ENCODE data around the gene SIK3. TPM values are rescaled to one million over a fixed set of nuclear protein-coding genes. Genes with fewer than 3 reads are reported as not detected.
"Not testable (repeated sequence)": the region's sequence is repeated elsewhere in the genome, so short reads cannot be mapped to it uniquely, and the experiment has no call there.

The SIK3 gene
- 14.7 and 15.1 TPM in 2 replicates for total RNA-seq

- DNase-seq (ENCODE audit: extremely low read depth, low read depth, low spot score), result peak; percentile 80
These were observed at the start of gene SIK3 for GRCh38 chr11:117098269-117099232. TSS of gene SIK3 (minus strand) at chr11:117098428. CDS start at chr11:117098415, 13 bp downstream.

- DNase-seq (ENCODE audit: extremely low read depth, low read depth, low spot score), result no peak
These were observed 48.3 kb upstream of the SIK3 start for GRCh38 chr11:117146521-117146920.

- DNase-seq (ENCODE audit: extremely low read depth, low read depth, low spot score), result peak; percentile 14
These were observed 47.1 kb upstream of the SIK3 start for GRCh38 chr11:117145393-117145761.

- DNase-seq (ENCODE audit: extremely low read depth, low read depth, low spot score), result peak; percentile 42
These were observed 46.5 kb upstream of the SIK3 start for GRCh38 chr11:117144477-117145392.

GRCh38 chr11:117143871-117144476 lies 45.7 kb upstream of the SIK3 start, which contains the start of gene PAFAH1B2:
TSS of gene PAFAH1B2 (plus strand) at chr11:117144287. CDS start at chr11:117152448, 8,161 bp downstream.
- peak; percentile 27 for DNase-seq (ENCODE audit: extremely low read depth, low read depth, low spot score)

GRCh38 chr11:117143390-117143789 lies 45.2 kb upstream of the SIK3 start:
- peak; percentile 7 for DNase-seq (ENCODE audit: extremely low read depth, low read depth, low spot score)

GRCh38 chr11:117137223-117138086 lies 39.2 kb upstream of the SIK3 start:
- DNase-seq (ENCODE audit: extremely low read depth, low read depth, low spot score), result not testable (repeated sequence)

- DNase-seq (ENCODE audit: extremely low read depth, low read depth, low spot score), result not testable (repeated sequence)
These were observed 36.8 kb upstream of the SIK3 start for GRCh38 chr11:117134979-117135378.

- DNase-seq (ENCODE audit: extremely low read depth, low read depth, low spot score), result no peak
These were observed 36.2 kb upstream of the SIK3 start for GRCh38 chr11:117134431-117134830.

GRCh38 chr11:117130879-117131278 lies 32.7 kb upstream of the SIK3 start:
- no peak for DNase-seq (ENCODE audit: extremely low read depth, low read depth, low spot score)

GRCh38 chr11:117130396-117130795 lies 32.2 kb upstream of the SIK3 start:
- not testable (repeated sequence) for DNase-seq (ENCODE audit: extremely low read depth, low read depth, low spot score)

GRCh38 chr11:117128289-117128688 lies 30.1 kb upstream of the SIK3 start:
- DNase-seq (ENCODE audit: extremely low read depth, low read depth, low spot score), result no peak

- no peak for DNase-seq (ENCODE audit: extremely low read depth, low read depth, low spot score)
These were observed 29.1 kb upstream of the SIK3 start for GRCh38 chr11:117127171-117127901.

- DNase-seq (ENCODE audit: extremely low read depth, low read depth, low spot score), result no peak
These were observed 28.2 kb upstream of the SIK3 start for GRCh38 chr11:117126223-117126965.

- no peak for DNase-seq (ENCODE audit: extremely low read depth, low read depth, low spot score)
These were observed 24.3 kb upstream of the SIK3 start for GRCh38 chr11:117122556-117122955.

- no peak for DNase-seq (ENCODE audit: extremely low read depth, low read depth, low spot score)
These were observed 22.9 kb upstream of the SIK3 start for GRCh38 chr11:117121176-117121575.

GRCh38 chr11:117117681-117118080 lies 19.5 kb upstream of the SIK3 start:
- no peak for DNase-seq (ENCODE audit: extremely low read depth, low read depth, low spot score)

GRCh38 chr11:117112939-117113338 lies 14.7 kb upstream of the SIK3 start:
- not testable (repeated sequence) for DNase-seq (ENCODE audit: extremely low read depth, low read depth, low spot score)
